Measurements from ENCODE around the gene F8.

Gene F8

DNA sequence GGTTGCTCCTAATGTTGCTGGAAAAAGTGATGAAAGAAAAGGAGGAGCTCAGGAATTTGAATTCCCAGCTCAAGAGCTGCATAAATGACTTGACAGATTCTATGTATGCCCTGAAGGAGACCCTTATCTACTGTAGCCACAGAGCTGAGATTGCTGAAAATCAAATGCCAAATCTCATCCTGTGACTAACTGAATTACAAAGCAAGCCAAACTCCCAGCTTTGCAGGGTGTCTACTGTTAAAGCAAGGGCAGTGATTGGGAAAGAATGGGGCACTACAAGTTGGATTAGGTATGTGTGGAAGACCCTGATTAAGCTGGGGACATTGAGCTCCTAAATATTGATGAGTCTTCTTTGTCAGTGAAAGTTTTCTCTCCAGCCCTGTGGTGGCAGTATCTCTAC, 167.3 kb downstream of the F8 start:
- no peak overlapping the region for H3K4me3 ChIP-seq (ENCODE audit: insufficient read length, low read depth)
- no peaks in the 10 kb centered on the region for H3K27me3 ChIP-seq (ENCODE audit: insufficient read depth, insufficient read length)
- no peak for DNase-seq (ENCODE audit: low read depth, low spot score)
- no peaks in the 10 kb centered on the region for H3K9me3 ChIP-seq (ENCODE audit: insufficient read depth, low read length)
- TF ChIP-seq ZNF274 (IDR thresholded peaks at IDR 0.05; ENCODE audit: low read depth, low read length) = no peak
- H3K4me1 ChIP-seq (ENCODE audit: insufficient read depth, insufficient read length) = no peaks in the 10 kb centered on the region
- no peak overlapping the region for H3K9ac ChIP-seq (ENCODE audit: insufficient read length, low read depth)
- no peaks in the 10 kb centered on the region for H3K36me3 ChIP-seq (ENCODE audit: insufficient read depth, insufficient read length, low read length)

DNA sequence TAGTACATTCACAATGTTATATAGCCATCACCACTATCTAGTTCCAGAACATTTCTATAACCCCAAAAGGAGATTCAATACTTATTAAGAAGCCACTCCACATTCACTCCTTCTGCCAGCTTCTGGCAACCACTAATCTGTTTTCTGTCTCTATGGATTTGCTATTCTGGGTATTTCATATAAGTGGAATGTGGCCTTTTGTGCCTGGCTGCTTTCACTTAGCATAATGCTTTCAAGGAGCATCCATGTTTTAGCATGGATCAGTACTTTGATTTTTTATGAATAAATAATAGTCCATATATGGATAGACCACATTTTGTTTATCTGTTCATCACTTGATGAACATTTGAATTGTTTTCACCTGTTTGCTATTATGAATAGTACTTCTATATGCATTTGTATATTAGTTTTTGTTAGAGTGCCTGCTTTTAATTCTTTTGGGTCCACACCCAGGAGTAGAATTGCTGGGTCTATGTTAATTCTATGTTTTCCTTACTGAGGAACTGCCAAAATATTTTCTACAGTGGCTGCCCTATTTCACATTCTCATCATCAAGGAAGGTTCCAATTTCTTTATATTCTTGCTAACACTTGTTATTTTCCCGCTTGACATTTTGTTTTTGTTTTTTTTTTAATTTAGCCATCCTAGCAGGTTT, 171.4 kb downstream of the F8 start:
- Histone ChIP-seq H3K9me3 (ENCODE audit: insufficient read depth, low read length) (no peaks in the 10 kb centered on the region; the same call in 1 of the 2 replicates), H3K4me3 (ENCODE audit: insufficient read length, low read depth) (no peak overlapping the region), H3K9ac (ENCODE audit: insufficient read length, low read depth) (no peak overlapping the region), H3K36me3 (ENCODE audit: insufficient read depth, insufficient read length, low read length) (no peaks in the 10 kb centered on the region), H3K27me3 (ENCODE audit: insufficient read depth, insufficient read length) (no peaks in the 10 kb centered on the region), H3K4me1 (ENCODE audit: insufficient read depth, insufficient read length) (no peaks in the 10 kb centered on the region)
- TF ChIP-seq SUZ12 (IDR thresholded peaks at IDR 0.05; ENCODE audit: extremely low read depth, insufficient read depth, insufficient read length) = no peak
- no peak for TF ChIP-seq ZNF274 (IDR thresholded peaks at IDR 0.05; ENCODE audit: low read depth, low read length)
- no peak for TF ChIP-seq YY1 (IDR thresholded peaks at IDR 0.05; ENCODE audit: insufficient read depth, insufficient read length)
- no peak for DNase-seq (ENCODE audit: low read depth, low spot score)

DNA sequence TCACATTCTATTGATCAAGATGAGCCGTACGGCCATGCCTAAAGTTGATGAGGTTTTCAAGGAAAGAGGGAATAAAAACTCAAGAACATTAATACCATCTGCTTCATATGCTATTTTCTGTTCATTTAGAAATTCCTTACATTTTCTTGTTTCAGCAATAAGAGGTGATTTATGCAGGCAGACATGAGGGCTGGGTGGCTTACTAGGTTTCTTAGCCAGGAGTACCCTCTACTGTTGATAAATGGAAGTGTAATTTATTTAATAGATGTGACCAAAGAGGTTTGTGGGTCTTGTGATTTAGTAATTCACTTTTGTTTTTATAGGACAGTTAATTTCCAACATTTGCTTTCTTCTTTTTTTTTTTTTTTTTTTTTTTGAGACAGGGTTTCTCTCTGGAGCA, 181.7 kb downstream of the F8 start:
- Histone ChIP-seq H3K4me1 (ENCODE audit: insufficient read depth, insufficient read length) (no peaks in the 10 kb centered on the region), H3K9ac (ENCODE audit: insufficient read length, low read depth) (no peak overlapping the region), H3K27me3 (ENCODE audit: insufficient read depth, insufficient read length) (no peaks in the 10 kb centered on the region), H3K36me3 (ENCODE audit: insufficient read depth, insufficient read length, low read length) (no peaks in the 10 kb centered on the region), H3K9me3 (ENCODE audit: insufficient read depth, low read length) (no peaks in the 10 kb centered on the region), H3K4me3 (ENCODE audit: insufficient read length, low read depth) (no peak overlapping the region)
- TF ChIP-seq SUZ12 (IDR thresholded peaks at IDR 0.05; ENCODE audit: extremely low read depth, insufficient read depth, insufficient read length) (no peak), ZNF274 (IDR thresholded peaks at IDR 0.05; ENCODE audit: low read depth, low read length) (no peak), YY1 (IDR thresholded peaks at IDR 0.05; ENCODE audit: insufficient read depth, insufficient read length) (no peak)
- DNase-seq (ENCODE audit: low read depth, low spot score) = no peak

DNA sequence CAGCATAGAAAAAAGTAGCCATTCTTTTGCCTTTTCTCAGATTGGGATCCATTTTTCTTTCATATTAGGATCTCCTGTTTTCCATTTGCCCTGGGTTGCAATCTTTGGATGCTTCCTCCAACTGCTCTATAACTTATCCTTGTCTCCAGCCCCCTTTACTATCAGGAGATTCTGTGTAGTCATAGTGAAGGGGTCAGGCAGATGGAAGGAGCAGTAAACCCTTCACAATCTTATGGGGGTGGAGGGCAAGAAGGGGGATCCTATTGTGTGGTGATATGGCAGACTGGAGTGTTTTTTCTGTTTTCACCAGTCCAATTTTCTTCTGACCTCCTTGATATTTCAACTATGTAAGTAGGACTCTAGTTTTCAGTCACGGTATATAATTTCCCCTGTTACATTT, 186.4 kb downstream of the F8 start:
- Histone ChIP-seq H3K9me3 (ENCODE audit: insufficient read depth, low read length) (no peaks in the 10 kb centered on the region), H3K4me3 (ENCODE audit: insufficient read length, low read depth) (no peak overlapping the region), H3K27me3 (ENCODE audit: insufficient read depth, insufficient read length) (no peaks in the 10 kb centered on the region), H3K9ac (ENCODE audit: insufficient read length, low read depth) (no peak overlapping the region), H3K36me3 (ENCODE audit: insufficient read depth, insufficient read length, low read length) (no peaks in the 10 kb centered on the region), H3K4me1 (ENCODE audit: insufficient read depth, insufficient read length) (no peaks in the 10 kb centered on the region)
- DNase-seq (ENCODE audit: low read depth, low spot score) = no peak
- TF ChIP-seq ZNF274 (IDR thresholded peaks at IDR 0.05; ENCODE audit: low read depth, low read length) (no peak), YY1 (IDR thresholded peaks at IDR 0.05; ENCODE audit: insufficient read depth, insufficient read length) (no peak), SUZ12 (IDR thresholded peaks at IDR 0.05; ENCODE audit: extremely low read depth, insufficient read depth, insufficient read length) (no peak)

DNA sequence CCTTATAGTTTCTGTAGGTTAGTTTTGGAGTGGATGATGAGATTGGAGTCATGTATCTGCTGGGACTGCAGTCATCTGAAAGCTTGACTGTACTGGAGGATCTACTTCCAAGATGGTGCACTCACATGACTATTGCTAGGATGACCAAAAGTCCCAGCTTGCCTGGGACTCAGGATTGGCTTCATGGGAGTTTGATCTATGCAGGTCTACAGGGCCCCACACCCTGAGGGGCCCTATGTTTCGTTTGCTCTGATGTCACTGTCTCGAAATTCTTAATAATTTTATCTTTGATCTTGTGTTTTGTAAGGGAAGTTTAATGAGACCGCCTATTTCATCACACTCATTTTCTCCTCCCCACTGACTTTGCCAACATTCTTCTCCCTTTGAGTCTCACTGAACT, 188.0 kb downstream of the F8 start, which contains the start of gene SMIM9:
SMIM9 (minus strand) TSS at position 101 of the 400 bp plus-strand sequence. CDS start 3,806 bp downstream, outside the sequence.
- TF ChIP-seq YY1 (IDR thresholded peaks at IDR 0.05; ENCODE audit: insufficient read depth, insufficient read length) = no peak
- no peak for TF ChIP-seq ZNF274 (IDR thresholded peaks at IDR 0.05; ENCODE audit: low read depth, low read length)
- TF ChIP-seq SUZ12 (IDR thresholded peaks at IDR 0.05; ENCODE audit: extremely low read depth, insufficient read depth, insufficient read length) = no peak
- no peak for DNase-seq (ENCODE audit: low read depth, low spot score)
- no peaks in the 10 kb centered on the region for H3K9me3 ChIP-seq (ENCODE audit: insufficient read depth, low read length)
- no peaks in the 10 kb centered on the region for H3K4me1 ChIP-seq (ENCODE audit: insufficient read depth, insufficient read length)
- H3K27me3 ChIP-seq (ENCODE audit: insufficient read depth, insufficient read length) = no peaks in the 10 kb centered on the region
- no peaks in the 10 kb centered on the region for H3K36me3 ChIP-seq (ENCODE audit: insufficient read depth, insufficient read length, low read length)
- H3K9ac ChIP-seq (ENCODE audit: insufficient read length, low read depth) = no peak within 1 kb of the TSS
- H3K4me3 ChIP-seq (ENCODE audit: insufficient read length, low read depth) = no peak within 1 kb of the TSS

DNA sequence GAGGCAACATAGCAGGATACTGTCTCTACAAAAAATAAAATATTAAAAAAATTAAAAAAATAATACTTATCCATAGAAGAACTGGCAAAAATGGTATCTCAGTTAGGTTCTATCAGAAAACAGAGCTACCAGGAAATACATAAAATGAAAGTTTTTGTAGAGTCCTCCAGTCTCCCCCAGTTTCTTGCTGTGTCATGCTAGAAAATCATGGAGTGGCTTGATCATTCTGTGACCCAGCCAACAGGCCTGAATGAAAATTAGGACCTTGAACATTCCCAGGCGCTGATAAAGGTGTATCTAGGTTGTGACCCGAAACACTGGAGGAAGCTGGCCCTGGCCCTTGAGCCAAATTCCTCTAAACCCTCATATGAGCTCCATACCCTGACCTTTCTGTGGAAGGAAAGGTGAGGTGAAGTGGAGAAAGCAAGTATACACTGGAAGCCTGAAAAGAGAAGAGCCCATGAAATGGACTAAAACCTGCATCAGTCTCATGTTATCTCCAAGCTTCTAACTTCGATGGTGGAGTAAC, 188.7 kb downstream of the F8 start:
- no peak for DNase-seq (ENCODE audit: low read depth, low spot score)
- Histone ChIP-seq H3K36me3 (ENCODE audit: insufficient read depth, insufficient read length, low read length) (no peaks in the 10 kb centered on the region), H3K4me1 (ENCODE audit: insufficient read depth, insufficient read length) (no peaks in the 10 kb centered on the region), H3K9ac (ENCODE audit: insufficient read length, low read depth) (no peak overlapping the region), H3K9me3 (ENCODE audit: insufficient read depth, low read length) (no peaks in the 10 kb centered on the region), H3K4me3 (ENCODE audit: insufficient read length, low read depth) (no peak overlapping the region), H3K27me3 (ENCODE audit: insufficient read depth, insufficient read length) (no peaks in the 10 kb centered on the region)
- no peak for TF ChIP-seq ZNF274 (IDR thresholded peaks at IDR 0.05; ENCODE audit: low read depth, low read length)
- TF ChIP-seq SUZ12 (IDR thresholded peaks at IDR 0.05; ENCODE audit: extremely low read depth, insufficient read depth, insufficient read length) = no peak
- no peak for TF ChIP-seq YY1 (IDR thresholded peaks at IDR 0.05; ENCODE audit: insufficient read depth, insufficient read length)

DNA sequence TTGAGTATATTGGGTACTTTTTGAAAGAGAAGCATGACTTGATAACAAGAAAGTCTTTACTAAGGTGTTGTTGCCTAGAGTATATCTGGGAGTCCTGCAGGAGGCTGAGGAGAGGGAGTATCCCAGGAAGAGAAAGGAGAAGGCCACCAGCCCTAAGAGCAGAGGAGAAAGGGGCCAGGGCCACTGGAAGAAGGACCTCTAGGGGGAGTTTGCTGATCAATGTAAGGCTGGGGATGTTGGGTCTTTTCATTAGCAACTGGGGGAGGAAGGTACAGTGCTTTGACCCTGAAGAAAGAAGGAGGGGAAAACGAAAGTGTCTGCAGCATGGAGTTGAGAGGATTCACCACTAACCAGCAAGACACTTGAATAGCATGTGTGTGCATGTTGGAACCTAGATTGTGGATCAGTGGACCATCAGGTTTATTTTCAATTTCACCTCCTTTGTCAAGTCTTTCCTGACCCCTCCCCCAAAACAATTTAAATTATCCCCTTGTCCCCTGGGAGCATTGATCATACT, 192.5 kb downstream of the F8 start:
- H3K9me3 ChIP-seq (ENCODE audit: insufficient read depth, low read length) = no peaks in the 10 kb centered on the region
- DNase-seq (ENCODE audit: low read depth, low spot score) = no peak
- no peaks in the 10 kb centered on the region for H3K27me3 ChIP-seq (ENCODE audit: insufficient read depth, insufficient read length)
- H3K4me1 ChIP-seq (ENCODE audit: insufficient read depth, insufficient read length) = no peaks in the 10 kb centered on the region
- H3K36me3 ChIP-seq (ENCODE audit: insufficient read depth, insufficient read length, low read length) = no peaks in the 10 kb centered on the region
- no peak overlapping the region for H3K4me3 ChIP-seq (ENCODE audit: insufficient read length, low read depth)
- TF ChIP-seq YY1 (IDR thresholded peaks at IDR 0.05; ENCODE audit: insufficient read depth, insufficient read length) = no peak
- no peak for TF ChIP-seq SUZ12 (IDR thresholded peaks at IDR 0.05; ENCODE audit: extremely low read depth, insufficient read depth, insufficient read length)
- no peak for TF ChIP-seq ZNF274 (IDR thresholded peaks at IDR 0.05; ENCODE audit: low read depth, low read length)
- no peak overlapping the region for H3K9ac ChIP-seq (ENCODE audit: insufficient read length, low read depth)

Data from NT2/D1 (cell line).